Upper lobe of left lung (tissue), 4 donors: ENCODE results near the gene CDCP2.

Experiments used
- POLR2A ChIP-seq, 4 donors: fragments of 450-650 bp; IDR thresholded peaks; one replicate each; pipeline ENCODE4 v1.5.1; 2016 to 2017; ENCODE audit warnings: antibody characterized with exemption in 4 of 4, mild to moderate bottlenecking in 2 of 4
- POLR2AphosphoS5 ChIP-seq, 2 donors: sonication (generic); formaldehyde crosslinking; IDR thresholded peaks; one replicate each; pipeline ENCODE4 v1.5.1; 2017; ENCODE audit warnings: antibody characterized with exemption in 2 of 2
- TF ChIP-seq, protein P1 (sequence below), 6 experiments: fragments of 450-650 bp in 4 of 6; fragments of 200-600 bp in 2 of 6; sonication (generic) in 2 of 6; IDR thresholded peaks; one replicate each; pipeline ENCODE4 v1.5.1; 2016 to 2019; ENCODE audit warnings: antibody characterized with exemption in 6 of 6

- TF ChIP-seq, protein P1, sequence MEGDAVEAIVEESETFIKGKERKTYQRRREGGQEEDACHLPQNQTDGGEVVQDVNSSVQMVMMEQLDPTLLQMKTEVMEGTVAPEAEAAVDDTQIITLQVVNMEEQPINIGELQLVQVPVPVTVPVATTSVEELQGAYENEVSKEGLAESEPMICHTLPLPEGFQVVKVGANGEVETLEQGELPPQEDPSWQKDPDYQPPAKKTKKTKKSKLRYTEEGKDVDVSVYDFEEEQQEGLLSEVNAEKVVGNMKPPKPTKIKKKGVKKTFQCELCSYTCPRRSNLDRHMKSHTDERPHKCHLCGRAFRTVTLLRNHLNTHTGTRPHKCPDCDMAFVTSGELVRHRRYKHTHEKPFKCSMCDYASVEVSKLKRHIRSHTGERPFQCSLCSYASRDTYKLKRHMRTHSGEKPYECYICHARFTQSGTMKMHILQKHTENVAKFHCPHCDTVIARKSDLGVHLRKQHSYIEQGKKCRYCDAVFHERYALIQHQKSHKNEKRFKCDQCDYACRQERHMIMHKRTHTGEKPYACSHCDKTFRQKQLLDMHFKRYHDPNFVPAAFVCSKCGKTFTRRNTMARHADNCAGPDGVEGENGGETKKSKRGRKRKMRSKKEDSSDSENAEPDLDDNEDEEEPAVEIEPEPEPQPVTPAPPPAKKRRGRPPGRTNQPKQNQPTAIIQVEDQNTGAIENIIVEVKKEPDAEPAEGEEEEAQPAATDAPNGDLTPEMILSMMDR (IDR thresholded peaks at IDR 0.05), result no peak
- TF ChIP-seq POLR2AphosphoS5 (IDR thresholded peaks at IDR 0.05) (no peak), POLR2A (IDR thresholded peaks at IDR 0.05) (no peak)
Observed at GRCh38 chr1:54171606-54172005, 18.8 kb upstream of the CDCP2 start.
